GM18867 (cell line): Measurements from ENCODE around the gene STX19.
"Not testable (repeated sequence)": the region's sequence is repeated elsewhere in the genome, so short reads cannot be mapped to it uniquely, and the experiment has no call there.

Experiments used
- ATAC-seq: cut with Tn5 transposase; IDR thresholded peaks from one replicate; pipeline ENCODE4 v1.9.1; 2021; ENCODE audit warnings: mild to moderate bottlenecking, moderate library complexity; ENCODE audit not compliant: unreplicated experiment

The STX19 gene

DNA sequence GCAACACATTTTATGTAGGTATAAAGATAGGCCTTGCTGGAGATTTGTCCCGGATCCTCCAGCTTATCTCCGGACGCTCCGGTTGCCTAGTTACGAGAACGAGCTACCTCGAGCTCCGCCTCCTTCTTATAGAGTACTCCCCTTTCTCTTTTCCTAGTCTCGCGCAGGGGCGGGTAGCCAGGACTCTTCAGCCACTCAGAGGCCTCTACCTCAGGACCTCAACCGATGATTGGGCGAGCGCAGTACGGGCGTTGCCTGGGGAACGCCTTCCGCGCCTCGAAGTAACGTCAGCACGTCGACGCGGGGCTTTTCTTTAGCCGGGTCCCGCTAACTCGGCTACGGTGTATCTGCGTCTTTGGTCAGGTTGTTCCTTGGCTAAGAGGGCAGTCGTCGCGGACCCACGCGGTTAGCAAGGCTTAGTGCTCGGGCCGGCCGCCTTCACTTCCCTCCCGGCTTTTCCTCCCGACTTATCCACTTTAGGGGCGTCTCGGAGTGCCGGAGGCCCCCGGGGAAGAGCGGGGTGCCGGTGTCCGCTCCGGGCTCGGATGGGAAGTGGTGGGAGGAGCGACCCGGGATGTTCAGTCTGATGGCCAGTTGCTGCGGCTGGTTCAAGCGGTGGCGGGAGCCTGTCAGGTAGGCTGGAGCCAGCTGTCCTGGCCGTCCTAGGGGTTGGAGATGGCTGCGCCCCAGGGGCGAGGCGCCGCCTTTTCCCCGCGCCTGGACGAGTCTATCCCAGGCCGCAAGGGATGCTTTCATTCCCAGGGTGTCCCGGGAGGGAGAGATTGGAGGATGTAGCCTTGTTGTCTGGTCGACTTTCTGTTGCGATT lies 48.3 kb downstream of the STX19 start, which contains the start of gene ARL13B:
Gene ARL13B (plus strand): TSS at position 306 of the 827 bp plus-strand sequence. CDS start 269 bp downstream, at position 575.
- ATAC-seq = peak; percentile 100

DNA sequence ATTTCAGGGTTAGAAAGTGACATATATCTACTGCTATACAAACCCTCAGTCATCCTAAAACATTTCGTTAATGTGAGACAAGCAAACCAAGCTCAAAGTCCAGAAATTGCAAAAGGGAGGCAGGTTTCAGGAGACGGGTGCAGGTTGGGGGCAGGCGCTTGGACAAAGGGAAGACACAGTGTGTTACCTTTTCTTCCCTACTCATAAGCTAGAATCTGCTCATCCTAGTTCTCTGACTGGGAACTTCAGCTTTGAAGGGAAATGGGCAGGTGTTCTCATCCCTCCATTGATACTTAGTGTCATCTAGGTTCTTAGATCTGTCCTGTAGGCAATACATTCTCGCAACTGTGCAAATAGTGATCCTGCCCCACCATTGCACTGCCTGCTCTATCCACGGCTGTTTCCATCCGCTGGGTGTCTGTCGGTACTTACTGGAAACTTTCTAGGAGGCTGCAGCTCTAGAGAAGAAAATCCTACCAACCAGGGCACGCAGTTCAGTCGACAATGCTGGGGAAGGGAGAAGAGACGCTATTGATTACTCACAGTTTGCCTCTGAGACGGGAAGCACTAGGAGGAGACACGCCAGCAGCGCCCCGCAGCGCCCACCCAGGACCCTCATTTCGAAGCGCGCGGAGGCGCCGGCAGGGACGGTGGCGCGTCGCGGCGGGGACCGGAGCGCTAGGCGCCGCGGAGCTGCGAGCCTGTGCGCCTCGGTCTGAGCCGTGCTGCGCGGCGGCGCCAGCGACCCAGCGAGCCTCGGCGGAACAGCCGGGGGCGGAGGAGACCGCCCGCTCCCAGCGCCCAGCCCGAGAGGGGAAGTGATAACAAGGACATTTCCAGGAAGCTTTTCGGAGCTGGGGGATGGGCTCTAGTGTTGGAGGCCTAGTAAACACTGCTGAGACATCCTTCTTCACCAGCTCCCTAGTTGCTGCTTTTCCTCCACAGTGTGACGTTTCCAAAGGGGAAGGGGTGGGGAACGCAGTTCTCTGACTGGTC lies 55.0 kb downstream of the STX19 start, which contains the start of gene PROS1:
Gene PROS1 (minus strand): TSS at position 766 of the 996 bp plus-strand sequence. CDS start 147 bp downstream, at position 619.
- ATAC-seq = peak; percentile 95

DNA sequence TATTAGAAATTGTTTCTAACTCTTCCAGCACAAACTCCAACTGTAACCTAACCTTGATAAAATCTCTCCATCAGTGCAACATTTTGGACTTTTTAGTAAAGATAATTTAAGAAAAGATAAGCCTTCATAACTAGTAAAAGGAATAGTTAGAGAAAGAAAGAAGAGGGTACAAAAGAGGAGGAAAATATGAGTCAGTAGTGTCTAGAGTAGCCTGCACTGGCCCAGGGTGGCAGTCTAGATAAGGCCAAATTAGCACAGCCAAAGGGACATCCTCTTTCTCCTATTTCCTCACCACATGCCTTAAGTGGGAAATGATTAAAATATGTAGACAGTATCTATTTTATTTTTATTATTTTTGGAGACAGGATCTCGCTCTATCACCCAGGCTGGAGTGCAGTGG lies 58.4 kb downstream of the STX19 start:
- no peak for ATAC-seq

DNA sequence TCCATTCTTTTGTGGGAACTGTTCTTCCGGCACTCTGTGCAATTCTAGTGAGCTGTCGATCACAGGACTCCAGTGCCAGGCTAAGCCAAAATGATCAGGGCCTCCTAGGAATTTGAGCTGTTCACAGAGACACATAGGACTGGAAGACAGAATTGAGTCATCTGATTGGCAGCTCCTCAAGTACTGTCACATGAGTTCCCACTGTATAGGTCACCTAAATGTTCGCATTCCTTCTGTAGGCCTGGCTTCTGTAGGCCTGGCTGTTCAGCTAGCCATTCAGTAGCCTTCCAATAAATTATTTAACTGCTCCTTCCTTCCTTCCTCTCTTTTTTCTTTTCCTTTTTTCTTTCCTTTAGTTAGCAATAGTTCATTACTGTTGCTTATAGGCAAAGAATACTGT lies 59.0 kb downstream of the STX19 start:
- ATAC-seq = no peak

DNA sequence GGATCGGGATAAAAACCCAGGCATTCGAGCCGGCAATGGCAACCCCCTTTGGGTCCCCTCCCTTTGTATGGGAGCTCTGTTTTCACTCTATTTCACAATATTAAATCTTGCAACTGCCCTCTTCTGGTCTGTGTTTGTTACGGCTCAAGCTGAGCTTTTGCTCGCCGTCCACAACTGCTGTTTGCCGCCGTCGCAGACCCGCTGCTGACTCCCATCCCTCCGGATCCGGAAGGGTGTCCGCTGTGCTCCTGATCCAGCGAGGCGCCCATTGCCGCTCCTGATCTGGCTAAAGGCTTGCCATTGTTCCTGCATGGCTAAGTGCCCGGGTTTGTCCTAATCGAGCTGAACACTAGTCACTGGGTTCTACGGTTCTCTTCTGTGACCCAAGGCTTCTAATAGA lies 63.3 kb downstream of the STX19 start:
- not testable (repeated sequence) for ATAC-seq
